SU-DHL-6 (cell line): ENCODE results near the gene TRNAU1AP.

Experiments
- H2AFZ ChIP-seq: fragments of 200-600 bp; sonication (generic); 2 replicates; pipeline ENCODE4 v1.6.1; 2014; ENCODE audit warnings: low read depth, mild to moderate bottlenecking, moderate library complexity, mixed read lengths, antibody characterized with exemption, low read length; ENCODE audit not compliant: severe bottlenecking
- H3F3A ChIP-seq: fragments of 200-600 bp; shearing (Covaris generic); 2 replicates; pipeline ENCODE4 v1.6.0; 2016; ENCODE audit warnings: antibody characterized with exemption, mild to moderate bottlenecking; ENCODE audit not compliant: insufficient read depth
- H3K27ac ChIP-seq: fragments of 200-600 bp; sonication (generic); 2 replicates; pipeline ENCODE4 v1.5.1; 2016; ENCODE audit warnings: low read depth, mild to moderate bottlenecking, low read length, moderate library complexity, mixed read lengths
- H3K27me3 ChIP-seq: fragments of 200-600 bp; sonication (generic), shearing (Covaris generic); 2 replicates; pipeline ENCODE4 v1.6.0; 2014; ENCODE audit warnings: mild to moderate bottlenecking, low read length
- H3K36me3 ChIP-seq: fragments of 200-600 bp; sonication (generic); 2 replicates; pipeline ENCODE4 v1.6.1; 2014; ENCODE audit warnings: mild to moderate bottlenecking, low read length, mixed read lengths
- H3K4me2 ChIP-seq: fragments of 300-600, 200-600 bp; shearing (Covaris generic), sonication (generic); 2 replicates; pipeline ENCODE4 v1.6.0; 2014; ENCODE audit warnings: low read length, low read depth, mild to moderate bottlenecking; ENCODE audit not compliant: poor library complexity, severe bottlenecking
- H3K4me3 ChIP-seq: fragments of 200-600 bp; sonication (generic); 2 replicates; pipeline ENCODE4 v1.5.1; 2014; ENCODE audit warnings: antibody characterized with exemption, low read length, mild to moderate bottlenecking, mixed read lengths; ENCODE audit not compliant: insufficient read depth, poor library complexity, severe bottlenecking
- H3K79me2 ChIP-seq: fragments of 200-600 bp; sonication (generic); 2 replicates; pipeline ENCODE4 v1.6.1; 2014; ENCODE audit warnings: mild to moderate bottlenecking, low read length, moderate library complexity; ENCODE audit not compliant: insufficient read depth
- H3K9ac ChIP-seq: fragments of 200-600 bp; sonication (generic); 2 replicates; pipeline ENCODE4 v1.7.0; 2014; ENCODE audit warnings: mild to moderate bottlenecking, low read length
- H3K9me2 ChIP-seq: fragments of 200-600 bp; sonication (generic); replicated peaks from 2 replicates; pipeline ENCODE4 v1.6.1; 2014; ENCODE audit warnings: low read length; ENCODE audit not compliant: insufficient read depth
- H3K9me3 ChIP-seq: fragments of 200-600 bp; sonication (generic); 2 replicates; pipeline ENCODE4 v1.6.1; 2014; ENCODE audit warnings: low read length, mixed read lengths; ENCODE audit not compliant: insufficient read depth
- H4K20me1 ChIP-seq: fragments of 200-600 bp; sonication (generic); 2 replicates; pipeline ENCODE4 v1.6.1; 2014; ENCODE audit warnings: low read depth, mild to moderate bottlenecking, antibody characterized with exemption, low read length, moderate library complexity, mixed read lengths
- CTCF ChIP-seq: fragments of 200-600 bp; sonication (generic); IDR thresholded peaks from one replicate; pipeline ENCODE4 v1.5.1; 2017; ENCODE audit warnings: antibody characterized with exemption, mild to moderate bottlenecking, low read length, moderate library complexity; ENCODE audit not compliant: insufficient read depth, poor library complexity, severe bottlenecking
- EZH2phosphoT487 ChIP-seq: fragments of 200-600 bp; sonication (generic), shearing (Covaris generic); conservative IDR thresholded peaks from 2 replicates; pipeline ENCODE4 v1.6.1; 2018; ENCODE audit warnings: mild to moderate bottlenecking, antibody characterized with exemption, low read length, moderate library complexity, mixed read lengths

Gene TRNAU1AP

DNA sequence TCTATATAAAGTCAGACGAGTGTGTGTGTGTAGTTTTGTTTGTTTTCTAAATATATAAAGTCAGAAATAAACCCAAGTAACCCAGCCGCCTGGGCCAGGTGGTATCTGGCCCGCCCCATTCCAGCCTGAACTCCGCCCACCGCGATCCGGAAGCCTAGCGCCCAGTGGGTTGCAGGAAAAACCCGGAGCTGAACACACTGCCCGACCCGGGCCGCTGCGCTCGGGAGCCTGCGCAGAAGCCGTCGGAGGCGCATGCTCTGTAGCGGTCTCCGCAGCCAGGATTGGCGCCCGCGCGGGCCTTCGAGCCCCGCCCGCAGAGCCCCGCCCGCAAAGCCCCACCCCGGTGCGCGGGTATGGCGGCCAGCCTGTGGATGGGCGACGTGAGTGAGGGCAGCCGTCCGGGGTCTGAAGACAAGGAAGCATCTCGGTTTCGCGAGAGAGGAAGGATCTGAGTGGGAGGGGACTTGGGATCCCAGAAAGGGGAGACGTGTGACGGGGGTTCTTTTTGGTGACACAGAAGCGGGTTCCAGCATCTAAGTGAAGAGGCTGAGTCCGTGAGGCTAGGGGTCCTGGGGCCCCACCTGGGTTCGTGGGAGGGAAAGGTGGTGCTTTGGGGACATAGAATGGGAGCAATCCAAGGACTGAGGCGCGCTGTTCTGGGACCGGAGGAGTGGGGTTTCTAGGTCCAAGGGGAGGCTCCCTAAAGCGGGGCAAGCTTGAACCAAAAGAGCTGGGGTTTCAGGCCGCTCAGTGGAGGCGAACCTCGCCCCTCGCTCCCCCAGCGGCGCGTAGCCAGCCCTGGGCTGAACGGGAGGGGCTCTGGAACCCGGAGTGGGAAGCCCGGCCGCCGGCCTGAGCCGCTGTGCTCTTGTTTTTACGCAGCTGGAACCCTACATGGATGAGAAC lies at the start of gene TRNAU1AP:
Gene TRNAU1AP, plus strand, starts transcription at position 328 of the 906 bp plus-strand sequence. Its CDS starts 26 bp downstream, at position 354.
- no peaks in the 10 kb centered on the region for H3K27me3 ChIP-seq
- H3K4me2 ChIP-seq = peak within 1 kb of the TSS; percentile 76
- no peaks in the 10 kb centered on the region for H3K9me3 ChIP-seq
- peak within 1 kb of the TSS; percentile 75 for H3K4me3 ChIP-seq
- no peaks in the 10 kb centered on the region for H4K20me1 ChIP-seq
- H3K9ac ChIP-seq = peak within 1 kb of the TSS; percentile 83
- H3K79me2 ChIP-seq = peaks cover 15% of the 10 kb centered on the region; the same call in 1 of the 2 replicates
- H3K36me3 ChIP-seq = no peaks in the 10 kb centered on the region
- TF ChIP-seq CTCF (no peak), EZH2phosphoT487 (no peak)
- peaks cover 23% of the 10 kb centered on the region for H3F3A ChIP-seq
- no peaks in the 10 kb centered on the region for H3K9me2 ChIP-seq
- peak within 1 kb of the TSS; percentile 89 for H3K27ac ChIP-seq
- H2AFZ ChIP-seq = peak within 1 kb of the TSS; percentile 88

GRCh38 chr1:28503117-28503516 lies 49.8 kb upstream of the TRNAU1AP start:
- H3K9ac ChIP-seq = no peak overlapping the region
- H4K20me1 ChIP-seq = no peaks in the 10 kb centered on the region
- H3K27me3 ChIP-seq = no peaks in the 10 kb centered on the region
- peaks cover 56% of the 10 kb centered on the region for H3F3A ChIP-seq
- H3K4me2 ChIP-seq = no peak overlapping the region
- peaks cover 27% of the 10 kb centered on the region for H3K79me2 ChIP-seq
- no peak overlapping the region for H2AFZ ChIP-seq
- H3K27ac ChIP-seq = no peak overlapping the region; the same call in 1 of the 2 replicates
- no peaks in the 10 kb centered on the region for H3K9me2 ChIP-seq
- H3K4me3 ChIP-seq = no peak overlapping the region
- H3K9me3 ChIP-seq = no peaks in the 10 kb centered on the region
- no peak for TF ChIP-seq CTCF
- no peak for TF ChIP-seq EZH2phosphoT487
- H3K36me3 ChIP-seq = peaks cover 20% of the 10 kb centered on the region

DNA sequence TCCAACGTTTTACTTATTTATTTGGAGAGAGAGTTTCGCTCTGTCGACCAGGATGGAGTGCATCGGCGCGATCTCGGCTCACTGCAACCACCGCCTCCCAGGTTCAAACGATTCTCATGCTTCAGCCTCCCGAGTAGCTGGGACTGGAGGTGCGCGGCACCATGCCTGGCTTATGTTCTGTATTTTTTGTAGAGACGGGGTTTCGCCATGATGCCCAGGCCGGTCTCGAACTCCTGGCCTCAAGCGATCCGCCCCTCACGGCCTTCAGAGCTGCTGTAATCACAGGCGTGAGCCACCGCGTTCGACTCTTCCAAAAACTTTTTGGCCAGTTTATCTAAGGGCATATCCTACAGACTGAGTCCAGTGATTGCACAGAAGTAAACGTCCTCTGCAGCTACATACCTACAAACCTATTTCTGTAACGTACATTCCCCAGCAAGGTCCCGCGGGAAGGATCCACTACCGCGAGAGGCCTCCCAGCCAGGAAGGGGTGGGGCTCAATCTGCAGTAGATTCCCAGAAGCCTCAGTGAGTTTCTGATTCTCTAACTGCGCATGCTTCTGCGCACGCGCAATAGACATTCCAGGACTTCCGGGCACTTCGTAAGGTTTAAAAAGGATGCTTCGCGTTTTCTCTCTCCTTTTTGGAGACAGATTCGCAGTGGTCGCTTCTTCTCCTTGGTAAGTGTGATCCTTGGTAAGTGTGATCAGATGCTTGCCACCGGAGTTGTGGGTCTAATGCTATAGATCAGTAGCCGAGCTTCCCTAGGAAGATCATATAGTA lies 47.3 kb upstream of the TRNAU1AP start, which contains the start of gene RCC1:
Gene RCC1, plus strand, starts transcription at position 638 of the 782 bp plus-strand sequence. CDS start 23,824 bp downstream, outside the sequence.
- H2AFZ ChIP-seq = peak within 1 kb of the TSS; percentile 43
- TF ChIP-seq CTCF = no peak
- TF ChIP-seq EZH2phosphoT487 = no peak
- peak within 1 kb of the TSS; percentile 96 for H3K27ac ChIP-seq
- peaks cover 35% of the 10 kb centered on the region for H3K36me3 ChIP-seq
- H4K20me1 ChIP-seq = no peaks in the 10 kb centered on the region
- peaks cover 31% of the 10 kb centered on the region for H3K79me2 ChIP-seq
- peak within 1 kb of the TSS; percentile 79 for H3K4me3 ChIP-seq
- H3K9me2 ChIP-seq = no peaks in the 10 kb centered on the region
- H3F3A ChIP-seq = peaks cover 80% of the 10 kb centered on the region
- peak within 1 kb of the TSS; percentile 88 for H3K4me2 ChIP-seq
- H3K9me3 ChIP-seq = no peaks in the 10 kb centered on the region
- peak within 1 kb of the TSS; percentile 89 for H3K9ac ChIP-seq
- no peaks in the 10 kb centered on the region for H3K27me3 ChIP-seq
